IPS DF 19.7 (cell line): ENCODE measurements around the gene GREM2.

Experiments
- DNase-seq: peaks from one replicate; pipeline ENCODE4 v3.0.0-alpha.2; 2013; ENCODE audit warnings: low read depth, low spot score

The GREM2 gene

DNA sequence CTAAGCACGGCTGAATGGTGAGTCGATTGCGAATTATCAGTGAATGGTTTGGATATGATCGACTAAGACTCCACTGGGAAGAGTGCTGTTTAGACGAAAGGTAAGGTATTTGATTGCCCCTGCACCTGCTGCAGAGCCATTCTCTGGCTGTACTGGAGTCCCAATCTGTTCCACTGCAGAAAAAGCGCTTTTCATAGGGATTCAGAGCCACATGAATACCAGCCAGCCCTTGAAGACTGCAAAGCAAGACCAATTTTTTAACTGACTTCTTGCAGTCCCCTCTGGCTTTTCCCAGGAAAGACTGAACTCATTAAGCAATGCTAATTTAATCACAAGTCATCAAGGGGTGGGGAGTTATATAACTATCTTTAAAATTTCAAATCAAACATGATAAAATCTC is 1.3 kb downstream of the GREM2 start:
- DNase-seq, result no peak

DNA sequence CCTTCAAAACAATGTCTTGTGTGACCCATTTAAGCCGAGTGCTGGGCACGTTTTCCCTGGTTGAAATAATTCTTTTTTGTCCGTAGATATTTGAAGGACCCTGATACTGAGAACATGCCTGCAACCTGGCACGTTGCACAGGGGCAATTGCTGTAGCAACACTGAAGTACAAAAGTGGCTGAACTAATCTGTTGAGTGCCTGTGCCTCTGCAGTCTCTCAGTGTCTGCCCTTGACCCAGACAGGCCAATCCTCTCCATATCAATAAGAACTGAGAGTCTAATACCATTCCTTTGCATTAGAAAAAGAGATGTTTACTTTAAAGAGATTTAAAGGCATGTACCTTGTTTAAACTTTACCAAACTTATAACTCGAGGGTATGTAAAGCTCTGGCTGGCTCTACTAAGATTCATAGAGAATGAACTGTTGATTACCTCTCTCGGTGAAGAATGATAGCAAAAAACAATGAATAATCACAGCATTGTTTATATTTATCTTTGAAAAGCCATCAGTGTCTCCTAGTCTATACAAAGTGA is 2.4 kb downstream of the GREM2 start:
- no peak for DNase-seq

DNA sequence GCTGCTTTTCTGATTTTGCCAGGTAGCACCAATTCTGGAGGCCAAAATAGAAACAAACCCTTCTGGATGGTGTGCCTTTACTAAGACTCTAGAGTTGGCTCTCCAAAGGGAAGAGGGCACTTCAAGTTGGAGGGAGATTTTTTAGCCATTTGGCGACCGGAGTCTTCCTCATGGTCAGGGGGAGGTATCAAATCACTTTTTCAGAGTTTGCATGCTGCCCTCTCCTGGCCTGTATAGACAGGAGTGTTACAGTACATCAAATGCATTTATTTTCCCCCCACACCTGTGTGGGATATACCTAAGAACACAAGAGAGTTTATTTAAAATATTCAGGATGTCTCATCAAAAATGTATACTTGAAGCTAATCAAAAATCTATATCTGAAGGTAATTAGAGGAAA is 3.2 kb downstream of the GREM2 start:
- no peak for DNase-seq

DNA sequence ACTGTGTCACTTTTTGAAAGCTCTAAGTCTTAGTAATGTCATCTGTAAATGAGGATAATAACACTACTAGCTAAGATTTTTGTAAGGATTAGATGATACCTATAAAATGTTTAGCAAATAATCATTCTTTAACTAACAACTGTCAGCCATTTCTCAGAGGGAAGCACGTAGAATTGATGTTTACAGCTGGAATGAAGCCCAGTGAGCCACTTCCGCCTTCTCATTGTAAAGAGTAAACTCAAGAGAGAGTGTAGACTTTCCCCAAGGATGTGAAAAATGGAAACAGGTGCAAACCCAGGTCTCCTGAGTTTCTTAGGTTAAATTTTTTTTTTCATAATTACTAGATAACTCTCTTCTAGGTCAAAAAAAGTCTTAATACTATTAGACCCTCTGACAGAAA is 4.9 kb downstream of the GREM2 start:
- no peak for DNase-seq

DNA sequence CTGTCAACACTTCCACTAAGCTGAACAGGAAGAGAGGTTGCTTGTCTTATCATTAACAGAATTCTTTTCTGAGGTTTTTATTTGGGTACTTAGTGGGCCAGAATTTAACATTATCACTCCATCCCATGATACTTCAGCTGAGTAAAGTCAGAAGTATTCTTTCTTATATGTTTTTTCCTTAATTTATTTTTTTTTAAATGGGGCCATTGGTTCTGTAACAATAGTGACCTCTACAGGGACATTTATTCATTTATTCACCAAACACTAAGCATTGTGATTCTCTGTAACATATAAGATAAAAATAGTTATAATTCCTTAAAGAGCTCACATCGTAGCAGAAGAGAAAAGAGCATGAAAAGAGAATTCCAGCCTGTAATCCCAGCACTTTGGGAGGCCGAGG is 9.8 kb downstream of the GREM2 start:
- no peak for DNase-seq

DNA sequence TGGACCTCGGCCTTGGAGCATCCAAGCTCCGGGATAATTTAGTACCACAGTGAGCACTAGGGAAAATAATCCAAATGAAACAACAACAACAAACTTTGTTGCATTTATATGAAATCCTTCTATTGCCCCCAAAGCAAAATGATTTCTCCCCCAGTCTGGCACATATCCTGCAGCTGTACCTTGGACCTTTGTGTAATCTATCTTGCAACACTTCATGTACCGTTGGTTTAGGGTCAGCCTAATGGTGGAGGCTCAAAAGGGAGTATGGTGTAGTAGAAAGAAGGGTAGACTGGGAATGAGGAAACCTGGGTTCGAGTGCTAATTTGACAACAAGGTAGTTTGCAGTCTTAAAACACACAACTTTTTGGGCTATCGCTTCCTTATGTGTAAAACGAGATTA is 12.1 kb downstream of the GREM2 start:
- DNase-seq, result no peak

DNA sequence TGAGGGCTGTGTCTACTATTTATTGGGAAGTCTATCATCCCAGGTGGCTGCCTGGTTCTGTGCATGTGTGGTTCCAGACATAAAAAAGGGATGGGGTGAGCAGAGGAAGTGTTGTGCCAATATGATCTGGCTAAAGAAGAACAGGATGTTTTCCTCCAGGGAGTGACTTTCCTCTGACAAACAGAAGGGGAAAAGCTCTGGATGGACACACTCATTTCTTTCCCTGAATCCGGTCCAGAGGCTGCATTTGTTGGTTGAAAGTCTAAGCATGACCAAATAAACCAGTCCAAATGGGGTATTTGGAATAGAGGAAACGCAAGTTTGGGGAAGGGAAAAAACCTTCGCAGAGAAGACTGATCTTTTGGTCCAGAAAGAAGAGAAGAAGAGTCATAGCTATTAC is 12.7 kb downstream of the GREM2 start:
- DNase-seq, result no peak

DNA sequence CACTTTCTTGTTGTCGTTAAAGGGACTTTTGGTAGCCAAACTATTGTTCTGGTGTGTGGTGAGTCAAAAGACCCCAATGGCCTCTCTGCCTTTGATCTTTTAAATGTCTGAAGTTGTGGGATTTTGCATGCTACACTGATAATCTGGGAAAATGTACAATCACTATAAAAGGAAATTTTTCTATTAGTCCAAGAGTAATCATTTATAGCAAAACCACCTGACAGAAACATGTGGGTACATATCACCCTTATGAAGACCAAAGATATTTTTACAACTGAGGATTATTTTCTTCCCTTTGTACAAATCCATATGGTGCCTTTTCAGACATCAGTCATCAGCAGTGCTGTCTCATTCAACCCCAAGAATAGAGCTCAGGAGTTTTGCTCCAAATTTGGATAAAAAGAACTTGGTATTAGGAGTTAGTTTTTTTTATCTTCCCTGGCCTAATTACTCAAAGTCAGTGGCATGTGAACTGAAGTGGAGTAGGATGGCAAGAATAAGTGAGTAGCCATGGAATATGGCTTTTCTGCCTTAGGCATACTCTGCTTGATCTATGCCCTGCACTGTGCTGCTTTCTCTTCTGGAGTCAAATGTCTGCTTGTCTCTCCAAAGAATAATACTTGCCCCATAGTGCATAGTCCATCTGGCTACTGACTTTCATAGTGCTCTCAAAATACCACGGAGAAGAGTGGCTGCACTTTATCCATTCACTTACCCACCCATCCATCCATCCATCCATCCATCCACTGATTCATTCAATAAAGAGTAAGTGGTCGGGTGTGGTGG is 13.5 kb downstream of the GREM2 start:
- DNase-seq, result no peak

DNA sequence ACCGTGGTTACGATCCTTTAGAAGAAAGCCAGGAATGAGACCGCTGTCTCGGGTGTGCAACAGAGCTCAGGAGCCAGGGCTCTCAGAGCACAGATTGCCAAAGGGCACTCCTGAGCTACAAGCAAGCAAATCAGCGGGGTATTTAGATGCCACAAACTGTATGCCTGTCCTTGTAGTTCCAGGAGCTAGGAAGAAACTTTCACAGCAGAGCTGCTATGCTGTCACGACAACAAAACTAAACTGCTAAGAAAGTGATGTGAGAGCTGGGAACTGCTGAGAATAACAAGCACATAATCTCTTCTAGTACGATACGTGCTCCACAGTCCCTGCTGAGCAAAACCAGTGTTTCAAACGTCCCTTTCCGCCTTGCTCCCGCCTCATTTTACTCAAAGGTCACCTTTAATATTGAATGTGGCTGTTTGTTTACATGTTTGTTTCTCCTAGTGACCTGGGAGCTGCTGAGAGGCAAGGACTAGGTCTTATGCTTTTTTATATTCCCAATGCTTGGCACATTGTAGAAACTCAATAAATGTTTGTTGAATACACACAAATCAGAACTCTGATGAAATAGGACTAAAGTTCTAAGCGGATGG is 14.7 kb downstream of the GREM2 start:
- DNase-seq, result no peak

DNA sequence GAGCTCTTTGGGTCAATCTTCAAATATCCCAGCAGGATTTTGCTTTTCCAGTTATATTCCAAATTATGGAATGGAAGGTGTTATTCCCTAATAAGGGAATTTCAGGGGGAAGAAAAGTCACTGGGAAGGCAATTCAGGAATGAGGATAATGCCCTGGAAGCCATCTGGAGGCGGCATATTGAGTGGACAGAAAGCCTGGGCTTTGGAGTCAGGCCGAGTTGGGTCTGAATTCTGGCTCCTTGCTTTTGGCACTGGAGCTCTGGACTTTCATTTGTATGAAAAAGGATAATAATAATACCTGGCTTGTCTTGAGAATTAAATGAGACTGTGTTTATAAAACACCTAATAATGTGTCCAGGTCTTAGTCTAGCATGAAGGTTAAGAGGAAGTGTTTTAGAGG is 16.5 kb downstream of the GREM2 start:
- no peak for DNase-seq

DNA sequence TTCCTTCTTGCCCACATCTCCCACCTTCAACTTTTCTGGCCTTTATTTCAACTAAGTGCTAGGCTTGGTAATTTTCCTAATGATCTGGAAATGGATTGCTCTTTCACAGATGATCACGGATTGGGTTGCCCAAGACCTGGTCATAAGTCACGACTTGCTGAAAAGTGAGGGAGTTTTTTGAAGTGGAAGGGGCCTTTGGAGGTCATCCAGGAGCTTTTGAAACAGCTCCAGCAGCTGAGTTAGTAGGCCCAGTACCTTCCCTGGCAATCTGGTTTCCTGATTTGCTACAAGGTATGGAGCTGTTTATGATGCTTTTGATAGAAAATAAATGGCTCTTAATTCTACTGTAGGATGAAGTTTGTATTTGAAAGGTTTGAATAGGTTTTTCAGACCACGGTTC is 20.4 kb downstream of the GREM2 start:
- no peak for DNase-seq

DNA sequence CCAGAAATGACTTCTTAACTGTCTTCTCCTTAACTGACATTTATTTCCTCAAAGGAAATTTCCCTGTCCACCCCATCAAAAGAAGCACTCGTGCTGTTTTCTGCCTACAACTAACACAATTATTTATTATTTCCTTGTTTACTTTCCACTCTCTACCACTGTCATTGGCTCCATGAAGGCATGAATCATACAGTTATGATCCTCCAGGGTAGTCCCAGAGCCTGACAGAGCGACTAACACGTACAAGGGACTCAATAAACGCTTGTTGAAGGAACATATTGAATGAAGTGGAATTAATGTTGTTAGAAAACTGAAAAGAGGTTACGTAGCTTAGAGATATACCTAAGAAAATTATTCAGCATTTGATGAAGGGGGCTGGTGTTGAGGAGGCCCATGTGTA is 20.9 kb downstream of the GREM2 start:
- no peak for DNase-seq

DNA sequence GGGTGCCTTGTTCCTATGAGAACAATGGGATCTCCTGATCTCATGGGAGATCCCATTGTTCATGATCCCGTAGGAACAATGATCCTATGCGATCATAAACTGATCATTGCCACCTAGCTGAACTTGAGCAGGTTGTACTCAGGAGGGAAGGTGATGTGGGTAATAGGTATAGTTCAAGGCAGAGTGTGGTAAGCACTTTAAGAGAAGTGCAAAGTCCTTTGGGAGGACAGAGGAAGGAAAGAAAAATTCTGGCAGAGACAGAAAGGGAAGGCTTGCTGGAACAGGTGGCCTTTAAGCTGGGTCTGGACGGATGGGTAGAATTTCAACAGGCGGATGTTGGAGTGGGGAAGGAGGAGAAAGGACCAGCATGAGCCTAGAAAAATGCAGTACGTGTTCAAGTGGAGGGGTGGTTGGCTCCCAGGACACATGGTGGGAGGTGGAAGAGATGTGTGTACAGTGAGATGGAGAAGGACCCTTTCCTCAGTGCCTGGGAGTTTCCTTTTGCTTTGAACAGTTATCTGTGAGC is 22.3 kb downstream of the GREM2 start:
- DNase-seq, result no peak

DNA sequence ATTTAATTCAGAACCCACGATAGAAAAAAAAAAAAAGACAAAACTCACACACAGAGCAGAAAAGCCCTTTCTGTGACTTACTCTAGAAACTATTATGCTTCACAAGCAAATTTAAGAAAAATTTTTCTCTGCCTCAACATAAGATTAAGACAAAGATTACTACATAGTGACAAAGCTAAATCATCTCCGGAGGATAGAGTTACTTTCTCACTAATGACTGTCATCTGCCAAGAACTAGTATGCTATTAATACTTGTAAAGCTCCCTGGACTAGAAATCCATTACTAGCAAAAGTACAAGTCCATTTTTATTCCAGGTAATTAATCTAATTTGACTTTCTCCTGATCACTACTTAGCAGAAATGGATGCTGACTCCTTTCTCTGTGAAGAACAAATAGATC is 25.9 kb downstream of the GREM2 start:
- DNase-seq, result no peak

DNA sequence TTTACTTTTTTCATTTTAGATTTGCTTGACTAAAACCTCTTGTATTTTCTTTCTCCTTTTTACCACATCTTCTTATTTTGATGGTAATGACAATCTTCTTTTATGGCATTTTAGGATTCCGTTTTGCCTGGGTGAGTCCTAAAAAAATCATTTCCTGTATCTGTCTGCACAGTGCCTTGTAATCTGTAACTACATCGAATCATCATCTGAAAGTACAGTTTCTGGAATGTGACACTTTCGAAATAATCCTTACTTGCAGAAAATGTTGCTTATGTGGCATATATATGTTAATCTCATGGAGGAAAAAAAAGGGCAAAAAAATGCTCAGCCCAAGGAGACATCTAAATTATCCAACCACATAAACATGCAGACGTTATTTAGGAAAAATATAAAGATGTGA is 29.0 kb downstream of the GREM2 start:
- DNase-seq, result no peak

DNA sequence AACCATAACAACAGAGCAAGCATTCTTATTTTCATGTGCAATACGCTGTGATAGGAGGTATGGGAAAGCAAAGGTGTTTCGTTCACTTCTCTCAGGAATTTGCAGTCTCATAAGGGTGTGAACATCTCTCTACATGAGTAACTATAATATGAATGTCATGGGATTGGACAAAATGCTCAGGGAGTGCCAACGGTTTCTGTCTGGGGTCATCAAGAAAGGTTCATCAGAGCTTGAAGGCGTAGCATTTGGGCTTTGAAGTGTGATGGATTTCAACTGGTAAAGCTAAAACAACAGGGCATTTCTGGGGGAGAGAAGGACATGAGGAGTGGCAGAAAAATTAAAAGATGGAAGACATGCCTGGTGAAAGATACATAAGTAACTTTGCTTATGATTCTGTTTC is 32.4 kb downstream of the GREM2 start:
- no peak for DNase-seq

DNA sequence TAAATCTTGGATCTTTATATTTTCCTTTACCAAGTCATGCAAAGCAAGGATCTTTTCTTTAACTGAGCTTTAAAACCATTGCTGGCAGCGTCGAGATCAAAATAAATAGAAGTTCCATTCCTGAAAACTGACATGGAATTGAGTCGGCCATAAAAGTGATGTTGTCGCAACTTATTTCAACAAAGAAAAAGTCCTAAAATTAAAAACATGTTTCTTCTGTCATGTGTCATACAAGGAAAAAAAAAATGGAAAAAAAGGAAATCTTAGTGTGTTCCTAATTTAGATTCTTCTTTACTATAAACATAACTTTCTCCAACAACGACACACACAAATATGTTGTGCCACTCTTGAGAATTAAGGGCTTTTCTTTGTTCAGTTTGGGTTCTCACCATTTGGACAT is 34.9 kb downstream of the GREM2 start:
- no peak for DNase-seq

DNA sequence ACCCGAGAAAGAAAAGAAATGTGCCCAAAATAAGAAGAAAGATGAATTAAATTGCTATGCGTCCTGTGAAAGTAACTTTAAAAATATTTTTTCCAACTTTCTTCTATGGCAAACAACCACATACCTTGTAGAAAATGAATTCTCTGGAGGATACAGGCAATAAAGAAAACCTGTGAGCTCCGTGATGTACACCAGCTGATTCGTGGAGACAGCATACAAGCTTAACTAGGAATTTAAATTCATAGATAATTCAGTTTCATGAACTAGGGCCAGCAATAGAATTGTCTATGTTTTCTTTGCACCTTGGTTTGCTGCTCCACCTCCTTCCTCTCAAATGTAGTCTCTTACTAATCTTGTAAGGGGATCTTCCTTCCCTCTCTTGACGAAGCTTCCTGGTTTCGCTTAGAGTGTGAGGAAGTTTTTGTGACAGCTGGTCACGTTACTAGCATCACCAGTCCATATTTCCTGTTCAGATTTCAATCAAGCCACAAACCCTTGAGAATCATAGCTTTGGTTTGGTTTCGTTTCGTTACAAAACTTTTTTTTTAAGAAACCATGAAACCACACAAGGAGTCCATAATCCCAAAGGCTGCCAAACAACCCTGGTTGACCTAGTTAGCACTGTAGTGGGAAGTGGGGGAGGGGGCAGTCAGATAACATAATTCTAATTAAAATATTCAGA is 35.8 kb downstream of the GREM2 start:
- no peak for DNase-seq

DNA sequence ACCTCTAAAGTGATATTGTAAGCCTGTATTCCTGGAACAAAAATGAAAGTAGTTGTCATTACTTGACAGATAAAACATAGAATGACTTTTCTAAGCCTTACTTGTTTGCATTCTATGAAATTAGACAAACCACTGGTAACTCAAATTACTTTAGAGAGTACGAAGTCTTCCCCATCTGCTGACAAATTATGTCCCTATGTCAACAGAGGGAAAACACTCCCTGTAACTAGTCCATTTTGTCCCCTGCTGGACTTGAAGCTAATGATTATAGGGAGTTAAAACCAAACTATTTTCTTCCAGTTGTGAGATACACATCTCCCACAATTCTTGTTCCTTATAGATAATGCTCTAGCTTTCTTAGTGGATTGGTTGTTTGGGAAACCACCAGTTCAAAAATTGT is 39.6 kb downstream of the GREM2 start:
- DNase-seq, result no peak

DNA sequence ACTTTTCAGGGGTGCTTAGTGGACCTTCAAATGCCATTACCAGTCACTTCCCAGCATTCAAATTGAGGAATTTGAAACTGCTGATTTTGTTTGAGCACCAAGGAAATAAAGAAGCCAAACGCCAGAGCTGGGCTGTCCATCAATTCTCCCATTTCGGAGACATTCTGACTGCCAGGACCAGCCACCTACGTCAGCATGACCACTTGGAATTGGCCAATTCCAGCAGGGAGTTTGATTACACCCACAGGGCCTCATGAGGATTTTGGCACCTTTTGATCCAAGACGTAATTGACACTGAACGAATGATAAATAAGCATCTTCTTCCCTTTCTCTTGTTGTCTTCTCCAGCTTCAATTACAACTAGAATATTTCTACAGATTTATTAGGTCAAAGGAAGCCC is 40.2 kb downstream of the GREM2 start:
- DNase-seq, result no peak

DNA sequence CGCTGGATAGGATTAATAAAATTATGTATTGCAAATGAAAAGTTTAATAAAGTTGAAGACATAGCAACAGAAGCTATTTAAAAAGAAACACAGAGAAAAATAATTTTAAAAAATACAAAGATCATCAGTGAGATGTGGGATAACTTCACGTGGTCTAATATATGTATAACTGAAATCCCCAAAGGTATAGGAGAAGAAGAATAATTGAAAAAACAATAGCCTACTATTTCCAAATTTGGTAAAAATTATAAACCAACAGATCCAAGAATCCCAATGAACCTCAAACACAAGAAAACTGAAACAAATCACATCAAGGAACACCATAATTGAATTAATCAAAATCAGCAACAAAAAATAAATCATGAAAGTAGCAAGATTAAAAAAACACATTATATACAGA is 44.9 kb downstream of the GREM2 start:
- no peak for DNase-seq

DNA sequence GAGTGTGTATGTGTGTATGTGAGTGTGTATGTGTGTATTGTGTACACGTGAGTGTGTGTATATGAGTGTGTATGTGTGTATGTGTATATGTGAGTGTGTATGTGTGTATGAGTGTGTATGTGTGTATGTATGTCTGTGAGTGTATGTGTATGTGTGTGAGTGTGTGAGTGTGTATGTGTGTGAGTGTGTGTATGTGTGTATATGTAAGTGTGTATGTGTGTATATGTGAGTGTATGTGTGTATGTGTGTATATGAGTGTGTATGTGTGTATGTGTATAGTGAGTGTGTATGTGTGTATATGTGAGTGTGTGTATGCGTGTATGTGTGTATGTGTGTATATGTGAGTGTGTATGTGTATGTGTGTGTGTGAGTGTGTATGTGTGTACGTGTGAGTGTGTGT is 49.2 kb downstream of the GREM2 start:
- DNase-seq, result no peak

DNA sequence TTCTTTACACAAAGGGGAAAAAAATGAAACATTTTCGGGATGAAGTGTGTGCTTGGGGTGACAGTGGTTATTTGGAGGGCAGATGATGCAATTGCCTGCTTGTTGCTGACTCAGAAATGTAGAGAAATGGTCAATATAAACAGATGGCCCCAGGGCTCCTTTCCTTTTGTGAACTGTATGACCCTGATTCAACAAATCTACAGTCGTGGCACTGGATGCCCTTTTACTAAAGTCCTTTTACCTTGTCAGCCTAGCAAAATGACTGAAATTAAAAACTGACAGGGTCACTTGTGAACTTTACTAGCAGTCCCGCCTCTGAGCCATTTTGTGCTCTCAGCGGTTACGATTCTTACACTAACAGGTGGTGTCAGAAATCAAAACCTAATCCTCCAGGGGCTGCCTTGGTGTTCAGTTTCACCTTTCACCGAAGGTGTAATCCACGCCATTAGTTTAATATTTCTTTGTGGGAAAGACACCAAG is 49.8 kb downstream of the GREM2 start:
- no peak for DNase-seq
